IPS-11a (cell line): Measurements from ENCODE around the gene C9.
"Not testable (repeated sequence)": the region's sequence is repeated elsewhere in the genome, so short reads cannot be mapped to it uniquely, and the experiment has no call there.

ENCODE experiments used
- H3K4me3 ChIP-seq: one replicate; pipeline ENCODE4 v1.5.1; 2013; ENCODE audit warnings: low read depth, low read length, control low read depth

The C9 gene

GRCh38 chr5:39331861-39332381 lies 32.4 kb downstream of the C9 start:
- H3K4me3 ChIP-seq = no peak overlapping the region

- no peak overlapping the region for H3K4me3 ChIP-seq
Observed at GRCh38 chr5:39328731-39329130, 35.6 kb downstream of the C9 start.

DNA sequence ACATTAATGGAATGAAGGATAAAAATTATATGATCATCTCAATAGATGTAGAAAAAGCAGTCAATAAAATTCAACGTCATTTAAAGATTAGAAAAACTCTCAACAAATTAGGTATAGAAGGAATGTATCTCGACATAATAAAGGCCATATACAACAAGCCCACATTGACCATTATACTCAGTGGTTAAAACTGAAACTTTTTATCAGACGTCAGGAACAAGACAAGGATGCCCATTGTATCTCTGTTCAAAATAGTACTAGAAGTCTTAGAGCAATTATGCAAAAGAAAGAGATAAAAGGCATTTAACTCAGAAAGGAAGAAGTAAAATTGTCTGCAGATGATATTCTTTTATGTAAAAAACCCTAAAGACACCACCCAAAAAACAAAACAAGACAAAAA lies 40.8 kb downstream of the C9 start:
- H3K4me3 ChIP-seq = no peak overlapping the region

DNA sequence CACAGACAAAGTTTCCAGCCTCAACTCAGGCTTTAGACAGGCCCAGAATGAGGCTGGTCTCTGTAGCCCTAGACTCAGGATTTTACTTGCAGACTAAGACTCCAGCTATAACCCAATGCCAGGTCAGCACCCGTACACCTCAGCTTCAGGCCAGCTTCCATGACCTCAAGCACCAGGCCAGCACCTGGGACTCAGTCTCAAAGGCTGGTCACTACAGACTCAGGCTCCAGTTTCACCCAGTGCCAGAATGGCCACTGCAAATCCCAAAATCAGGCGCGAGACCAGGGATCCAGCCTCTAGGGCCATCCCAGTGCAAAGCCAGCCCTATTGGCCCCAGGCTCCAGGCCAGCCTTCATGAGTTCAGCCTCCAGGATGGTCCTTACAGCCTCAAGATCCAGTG lies 44.9 kb downstream of the C9 start:
- H3K4me3 ChIP-seq = no peak overlapping the region

DNA sequence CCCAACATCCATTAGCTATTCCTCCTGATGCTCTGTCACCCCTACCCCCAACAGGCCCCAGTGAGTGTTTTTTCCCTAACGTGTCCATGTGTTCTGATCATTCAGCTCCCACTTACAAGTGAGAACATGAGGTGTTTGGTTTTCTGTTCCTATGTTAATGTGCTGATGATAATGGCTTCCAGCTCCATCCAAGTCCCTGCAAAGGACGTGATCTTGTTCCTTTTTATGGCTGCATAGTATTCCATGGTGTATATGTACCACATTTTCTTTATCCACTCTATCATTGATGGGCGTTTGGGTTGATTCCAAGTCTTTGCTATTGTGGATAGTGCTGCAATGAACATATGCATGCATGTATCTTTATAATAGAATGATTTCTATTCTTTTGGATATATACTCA lies 47.8 kb downstream of the C9 start:
- not testable (repeated sequence) for H3K4me3 ChIP-seq

- no peak overlapping the region for H3K4me3 ChIP-seq
Observed at GRCh38 chr5:39315995-39316394, 48.3 kb downstream of the C9 start.

- H3K4me3 ChIP-seq = no peak overlapping the region
Observed at GRCh38 chr5:39314591-39314990, 49.7 kb downstream of the C9 start.

DNA sequence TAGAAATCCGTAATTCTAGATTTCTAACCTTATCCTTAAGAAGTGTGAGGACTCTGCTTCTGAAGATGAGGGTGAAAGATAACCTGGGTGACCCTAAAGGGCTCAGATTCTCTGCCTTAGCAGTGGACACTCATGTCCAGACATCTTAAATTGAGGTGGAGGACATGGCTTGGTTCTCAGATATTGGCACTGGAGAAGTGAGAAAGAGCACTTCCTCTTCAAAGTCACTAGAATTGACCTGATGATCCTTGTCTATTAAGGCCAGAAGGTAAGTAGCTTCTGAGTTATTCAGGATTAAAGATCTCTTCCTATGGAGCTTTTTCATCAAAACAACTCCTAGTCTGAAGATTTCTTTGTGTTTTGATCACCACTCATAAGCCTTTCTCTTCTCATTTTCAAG lies 54.8 kb downstream of the C9 start:
- H3K4me3 ChIP-seq = no peak overlapping the region

DNA sequence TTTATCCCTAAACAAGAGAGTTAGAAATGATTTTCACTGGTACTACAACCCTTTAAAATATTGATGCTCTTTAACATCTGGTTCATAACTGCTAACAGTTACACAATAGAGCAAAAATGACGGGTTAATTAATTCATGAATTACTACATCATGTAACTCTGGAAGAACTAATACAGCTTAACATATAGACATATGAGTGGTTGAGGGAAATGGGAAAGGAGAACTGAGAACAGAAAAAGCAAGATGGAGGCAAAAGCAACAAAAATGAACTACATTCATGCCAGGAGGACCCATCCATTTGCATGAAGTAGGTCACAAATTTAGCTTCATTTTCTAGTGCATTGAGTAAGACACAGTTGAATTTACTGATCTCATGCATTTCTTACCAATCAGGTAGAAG lies 61.8 kb downstream of the C9 start:
- no peak overlapping the region for H3K4me3 ChIP-seq

GRCh38 chr5:39301406-39301805 lies 62.9 kb downstream of the C9 start:
- no peak overlapping the region for H3K4me3 ChIP-seq

DNA sequence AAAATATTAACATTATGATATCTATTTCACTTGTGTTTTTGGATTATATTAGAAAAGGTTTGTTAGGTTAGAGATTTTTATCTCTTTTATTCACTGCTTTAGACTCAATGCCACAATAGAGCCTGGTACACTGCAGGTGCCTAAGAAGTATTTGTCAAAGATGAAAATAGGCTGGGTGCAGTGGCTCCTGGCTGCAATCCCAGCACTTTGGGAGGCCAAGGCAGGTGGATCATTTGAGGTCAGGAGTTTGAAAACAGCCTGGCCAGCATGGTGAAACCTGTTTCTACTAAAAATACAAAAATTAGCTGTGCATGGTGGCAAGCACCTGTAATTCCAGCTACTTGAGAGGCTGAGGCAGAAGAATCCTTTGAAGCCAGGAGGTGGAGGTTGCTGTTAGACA lies 64.3 kb downstream of the C9 start:
- H3K4me3 ChIP-seq = no peak overlapping the region

DNA sequence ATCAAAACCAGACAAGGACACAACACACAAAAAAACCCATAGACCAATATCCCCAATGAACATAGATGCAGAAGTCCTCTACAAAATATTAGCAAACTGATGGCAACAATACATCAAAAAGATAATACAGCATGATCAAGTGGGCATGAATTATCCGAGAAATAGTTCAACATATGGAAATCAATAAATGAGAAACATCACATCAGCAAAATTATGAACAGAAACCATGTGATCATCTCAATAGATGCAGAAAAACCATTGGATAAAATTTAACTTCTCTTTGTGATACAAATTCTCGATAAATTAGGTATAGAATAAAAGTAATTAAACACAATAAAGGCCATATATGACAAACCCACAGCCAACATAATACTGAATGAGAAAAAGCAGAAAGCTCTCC lies 69.6 kb downstream of the C9 start:
- no peak overlapping the region for H3K4me3 ChIP-seq

GRCh38 chr5:39284552-39284951 lies 79.7 kb downstream of the C9 start:
- H3K4me3 ChIP-seq = no peak overlapping the region

DNA sequence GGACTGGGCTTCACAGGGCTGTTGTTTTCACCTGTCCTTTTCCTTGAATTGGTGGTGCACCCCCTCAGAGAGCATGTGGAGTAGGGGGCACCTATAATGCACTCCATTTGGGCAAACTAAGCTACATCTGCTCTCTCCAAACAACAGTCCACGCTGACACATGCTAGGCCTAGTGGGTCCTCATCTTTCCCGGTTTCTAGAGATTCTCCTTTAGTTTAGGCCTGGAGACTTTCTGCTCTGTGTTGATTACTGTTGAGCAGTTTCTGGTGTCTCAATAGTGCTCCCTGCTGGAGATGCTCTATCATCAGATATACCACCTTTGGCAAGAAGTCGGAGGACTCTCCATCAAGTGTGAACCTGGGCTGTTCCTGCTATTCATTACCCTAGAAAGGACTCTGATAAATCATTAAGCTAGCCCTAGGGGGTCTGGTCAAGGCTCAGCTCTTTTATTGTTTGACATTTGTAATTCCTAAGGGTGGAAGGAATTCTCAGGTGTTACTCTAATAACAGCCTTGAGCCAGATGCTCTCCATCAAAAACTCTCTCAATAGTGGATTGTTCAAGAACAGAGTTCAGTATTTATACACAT lies 81.0 kb downstream of the C9 start:
- no peak overlapping the region for H3K4me3 ChIP-seq

DNA sequence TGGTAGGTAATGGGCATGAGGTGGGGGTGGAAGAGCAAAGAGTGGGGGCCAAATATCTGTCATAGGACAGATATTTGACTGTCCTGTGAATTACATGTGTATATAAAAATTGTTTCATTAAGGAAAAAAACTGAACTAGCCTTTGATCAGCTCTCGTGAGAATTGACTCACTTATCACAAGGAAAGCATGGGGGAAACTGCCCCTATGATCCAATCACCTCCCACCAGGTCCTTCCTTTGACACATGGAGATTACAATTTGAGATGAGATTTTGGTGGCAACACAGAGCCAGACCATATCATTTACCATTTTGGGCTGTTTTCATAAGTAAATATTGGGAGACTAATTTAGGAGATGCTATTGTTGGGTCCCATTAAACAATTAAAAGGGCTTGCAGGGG lies 81.7 kb downstream of the C9 start:
- H3K4me3 ChIP-seq = no peak overlapping the region

GRCh38 chr5:39275865-39276264 lies 88.4 kb downstream of the C9 start:
- not testable (repeated sequence) for H3K4me3 ChIP-seq

DNA sequence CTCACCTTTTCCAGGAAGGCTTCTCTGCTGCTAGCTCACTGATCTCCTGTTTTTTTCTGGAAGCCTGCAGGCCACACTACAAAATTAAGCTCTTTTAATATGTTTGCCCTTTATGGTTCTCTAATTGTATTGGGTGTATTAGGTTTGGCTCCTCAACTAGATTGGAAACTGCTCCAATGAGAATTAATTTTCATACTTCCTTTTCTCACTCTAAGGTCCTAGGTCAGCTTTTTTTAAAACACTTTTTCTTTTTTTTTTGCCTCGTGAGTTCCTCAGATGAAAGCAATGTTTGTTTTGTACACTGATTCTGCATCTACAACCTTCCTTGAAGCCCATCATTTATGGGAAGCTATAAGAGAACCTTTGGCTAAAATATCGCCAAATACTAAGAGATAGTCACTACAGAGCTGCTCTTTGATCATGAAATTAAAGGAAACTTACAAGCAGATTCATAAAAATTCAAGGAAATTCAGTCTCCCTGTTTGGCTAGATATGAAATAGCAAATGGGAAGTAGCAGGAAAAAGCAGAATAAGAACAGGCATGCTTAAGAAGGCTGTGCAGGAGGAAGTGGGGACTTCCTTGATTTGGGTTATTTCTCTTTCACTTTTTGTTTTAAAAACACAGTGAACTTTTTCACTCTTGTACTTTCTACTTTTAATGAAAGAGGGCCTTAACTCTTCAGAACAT lies 89.8 kb downstream of the C9 start:
- H3K4me3 ChIP-seq = no peak overlapping the region

DNA sequence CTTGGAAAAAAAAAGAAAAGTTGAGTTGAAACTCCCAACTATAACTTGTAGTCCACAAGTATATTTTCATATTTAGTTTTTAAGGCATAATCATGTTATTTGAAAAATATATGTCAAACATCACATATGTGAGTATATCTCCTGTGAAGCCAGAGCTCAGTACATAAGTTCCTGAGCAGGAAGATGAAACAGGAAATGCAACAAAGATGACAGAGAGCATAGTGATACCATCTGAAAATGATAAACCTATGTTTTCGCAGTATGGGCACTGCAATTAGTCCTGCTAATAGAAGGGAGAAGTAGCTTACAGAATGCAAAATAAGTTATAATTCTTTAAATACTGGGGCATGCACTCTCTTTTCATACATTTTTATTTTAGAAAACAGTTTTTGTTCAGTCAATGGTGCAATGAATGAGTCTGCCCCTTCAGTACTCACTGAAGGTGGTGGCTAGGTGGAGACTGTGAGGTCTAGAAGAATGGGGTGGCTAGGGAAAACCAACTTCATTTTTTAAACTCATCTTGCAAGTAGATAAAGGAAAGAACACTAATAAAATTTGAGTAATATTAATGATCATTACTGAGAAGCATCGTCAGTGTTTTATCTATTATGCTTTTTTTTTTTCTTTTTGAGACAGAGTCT lies 90.9 kb downstream of the C9 start:
- H3K4me3 ChIP-seq = no peak overlapping the region

DNA sequence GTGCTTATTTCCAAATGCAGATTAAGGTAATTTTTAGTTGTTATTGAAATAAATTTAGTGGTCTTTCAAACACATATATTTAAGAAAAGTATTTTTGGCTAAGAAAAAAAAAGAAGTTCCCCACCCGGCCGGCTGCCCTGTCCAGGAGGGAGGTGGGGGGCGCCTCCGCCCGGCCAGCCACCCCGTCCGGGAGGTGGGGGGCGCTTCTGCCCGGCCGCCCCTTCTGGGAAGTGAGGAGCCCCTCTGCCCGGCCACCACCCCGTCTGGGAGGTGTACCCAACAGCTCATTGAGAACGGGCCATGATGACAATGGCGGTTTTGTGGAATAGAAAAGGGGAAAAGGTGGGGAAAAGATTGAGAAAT lies 91.4 kb downstream of the C9 start:
- not testable (repeated sequence) for H3K4me3 ChIP-seq

- no peak overlapping the region for H3K4me3 ChIP-seq
Observed at GRCh38 chr5:39270225-39270848, 94.0 kb downstream of the C9 start.

DNA sequence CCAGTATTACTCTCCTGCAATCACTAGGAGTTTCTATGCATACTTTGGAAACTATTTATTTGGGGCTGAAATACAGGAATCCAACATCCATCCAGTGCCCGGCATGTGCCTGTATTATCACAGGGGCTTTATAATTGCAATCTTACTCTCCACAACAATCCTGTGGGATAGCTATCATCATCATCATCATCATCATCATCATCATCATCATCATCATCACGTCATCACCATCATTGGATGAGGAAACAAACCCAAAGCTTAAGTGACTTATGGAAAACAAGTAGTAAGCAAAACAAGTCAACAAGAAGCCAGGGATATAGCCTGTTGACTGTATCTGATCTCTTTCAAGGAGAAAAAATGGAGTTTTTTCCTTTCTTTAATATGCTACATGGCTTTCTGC lies 97.1 kb downstream of the C9 start:
- no peak overlapping the region for H3K4me3 ChIP-seq

GRCh38 chr5:39266442-39266841 lies 97.9 kb downstream of the C9 start:
- no peak overlapping the region for H3K4me3 ChIP-seq
